ENCODE measurements around the gene TUBAL3.

- TF ChIP-seq, protein P1, sequence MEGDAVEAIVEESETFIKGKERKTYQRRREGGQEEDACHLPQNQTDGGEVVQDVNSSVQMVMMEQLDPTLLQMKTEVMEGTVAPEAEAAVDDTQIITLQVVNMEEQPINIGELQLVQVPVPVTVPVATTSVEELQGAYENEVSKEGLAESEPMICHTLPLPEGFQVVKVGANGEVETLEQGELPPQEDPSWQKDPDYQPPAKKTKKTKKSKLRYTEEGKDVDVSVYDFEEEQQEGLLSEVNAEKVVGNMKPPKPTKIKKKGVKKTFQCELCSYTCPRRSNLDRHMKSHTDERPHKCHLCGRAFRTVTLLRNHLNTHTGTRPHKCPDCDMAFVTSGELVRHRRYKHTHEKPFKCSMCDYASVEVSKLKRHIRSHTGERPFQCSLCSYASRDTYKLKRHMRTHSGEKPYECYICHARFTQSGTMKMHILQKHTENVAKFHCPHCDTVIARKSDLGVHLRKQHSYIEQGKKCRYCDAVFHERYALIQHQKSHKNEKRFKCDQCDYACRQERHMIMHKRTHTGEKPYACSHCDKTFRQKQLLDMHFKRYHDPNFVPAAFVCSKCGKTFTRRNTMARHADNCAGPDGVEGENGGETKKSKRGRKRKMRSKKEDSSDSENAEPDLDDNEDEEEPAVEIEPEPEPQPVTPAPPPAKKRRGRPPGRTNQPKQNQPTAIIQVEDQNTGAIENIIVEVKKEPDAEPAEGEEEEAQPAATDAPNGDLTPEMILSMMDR (IDR thresholded peaks at IDR 0.05) = no peak
- TF ChIP-seq POLR2A (IDR thresholded peaks at IDR 0.05) = no peak
Measured at GRCh38 chr10:5443429-5443828, 38.8 kb upstream of the TUBAL3 start.
